GM23248 (cell line): ENCODE data around the gene SLC25A45. TPM values are rescaled to one million over a fixed set of nuclear protein-coding genes. Genes with fewer than 3 reads are reported as not detected.

ENCODE experiments used
- DNase-seq: peaks from one replicate; pipeline ENCODE4 v3.0.0-alpha.2; 2015
- H2AFZ ChIP-seq: fragments of 200-600 bp; sonication (generic); 2 replicates; pipeline ENCODE4 v1.6.1; 2016; ENCODE audit warnings: antibody characterized with exemption
- H3F3A ChIP-seq: fragments of 200-600 bp; sonication (generic); 2 replicates; pipeline ENCODE4 v1.6.1; 2016; ENCODE audit warnings: mild to moderate bottlenecking, antibody characterized with exemption, mixed run types; ENCODE audit not compliant: insufficient read depth
- H3K27ac ChIP-seq: fragments of 200-600 bp; sonication (generic); 2 replicates; pipeline ENCODE4 v1.5.1; 2016; ENCODE audit warnings: mild to moderate bottlenecking
- H3K27me3 ChIP-seq: fragments of 200-600 bp; sonication (generic); replicated peaks from 2 replicates; pipeline ENCODE4 v1.6.1; 2016; ENCODE audit warnings: mild to moderate bottlenecking; ENCODE audit not compliant: insufficient read depth
- H3K36me3 ChIP-seq: fragments of 200-600 bp; sonication (generic); 2 replicates; pipeline ENCODE4 v1.6.1; 2016; ENCODE audit warnings: low read depth, mild to moderate bottlenecking
- H3K4me1 ChIP-seq: fragments of 200-600 bp; sonication (generic); 2 replicates; pipeline ENCODE4 v1.6.1; 2016; ENCODE audit warnings: mild to moderate bottlenecking; ENCODE audit not compliant: insufficient read depth
- H3K4me2 ChIP-seq: fragments of 200-600 bp; sonication (generic); one replicate; pipeline ENCODE4 v1.6.1; 2016; ENCODE audit warnings: mild to moderate bottlenecking; ENCODE audit not compliant: unreplicated experiment
- H3K4me3 ChIP-seq: fragments of 200-600 bp; sonication (generic); 2 replicates; pipeline ENCODE4 v1.5.1; 2016; ENCODE audit warnings: mild to moderate bottlenecking
- H3K79me2 ChIP-seq: fragments of 200-600 bp; sonication (generic); 2 replicates; pipeline ENCODE4 v1.6.1; 2016; ENCODE audit warnings: mild to moderate bottlenecking; ENCODE audit not compliant: insufficient read depth
- H3K9ac ChIP-seq: fragments of 200-600 bp; sonication (generic); 2 replicates; pipeline ENCODE4 v1.6.1; 2016; ENCODE audit warnings: mild to moderate bottlenecking
- H3K9me2 ChIP-seq: fragments of 200-600 bp; sonication (generic); 2 replicates; pipeline ENCODE4 v1.6.1; 2016; ENCODE audit warnings: mixed run types, mild to moderate bottlenecking, moderate library complexity; ENCODE audit not compliant: insufficient read depth
- H3K9me3 ChIP-seq: fragments of 200-600 bp; sonication (generic); one replicate; pipeline ENCODE4 v1.6.1; 2017; ENCODE audit warnings: low read depth
- H4K20me1 ChIP-seq: fragments of 200-600 bp; sonication (generic); 2 replicates; pipeline ENCODE4 v1.6.0; 2016; ENCODE audit not compliant: insufficient read depth
- EZH2 ChIP-seq: fragments of 200-600 bp; sonication (generic); IDR thresholded peaks from 2 replicates; pipeline ENCODE4 v1.6.1; 2018; ENCODE audit warnings: antibody characterized with exemption, mild to moderate bottlenecking; ENCODE audit not compliant: insufficient read depth, poor library complexity, severe bottlenecking
- EZH2phosphoT487 ChIP-seq: fragments of 200-600 bp; sonication (generic); IDR thresholded peaks from 2 replicates; pipeline ENCODE4 v1.6.1; 2018; ENCODE audit warnings: antibody characterized with exemption, moderate library complexity, mild to moderate bottlenecking, low read depth; ENCODE audit not compliant: insufficient read depth
- WGBS, 2 experiments: methylation state at CpG; one replicate each; pipeline ENCODE4 v1.1.6; 2015 to 2017; ENCODE audit warnings: low lambda C conversion rate in 2 of 2, low coverage in 1 of 2; ENCODE audit errors: missing lambda C conversion rate in 2 of 2; 5-methylcytosine and 5-hydroxymethylcytosine counted together
- in situ Hi-C: fragments of 300-500 bp; cut with MboI; formaldehyde crosslinking; loops from 2 replicates; pipeline ENCODE4 v1.15.0; 2020
- polyA plus RNA-seq: library from polyadenylated mRNA; unstranded; fragments of >200 nt; fragmentation: Nextera tagmentation; extraction: Ambion mirVana; gene quantifications from 2 replicates; pipeline ENCODE4 v1.2.1, GENCODE V29; 2016
- total RNA-seq: library from RNA; depleted of rRNA; stranded (reverse); fragments of >200 nt; shearing (Covaris generic); gene quantifications from 2 replicates; pipeline ENCODE4 v1.2.3, GENCODE V29; 2014

SLC25A45 gene
- total and polyA plus RNA-seq, 2 experiments from 2014 or later = 3.6 to 3.9 TPM

DNA sequence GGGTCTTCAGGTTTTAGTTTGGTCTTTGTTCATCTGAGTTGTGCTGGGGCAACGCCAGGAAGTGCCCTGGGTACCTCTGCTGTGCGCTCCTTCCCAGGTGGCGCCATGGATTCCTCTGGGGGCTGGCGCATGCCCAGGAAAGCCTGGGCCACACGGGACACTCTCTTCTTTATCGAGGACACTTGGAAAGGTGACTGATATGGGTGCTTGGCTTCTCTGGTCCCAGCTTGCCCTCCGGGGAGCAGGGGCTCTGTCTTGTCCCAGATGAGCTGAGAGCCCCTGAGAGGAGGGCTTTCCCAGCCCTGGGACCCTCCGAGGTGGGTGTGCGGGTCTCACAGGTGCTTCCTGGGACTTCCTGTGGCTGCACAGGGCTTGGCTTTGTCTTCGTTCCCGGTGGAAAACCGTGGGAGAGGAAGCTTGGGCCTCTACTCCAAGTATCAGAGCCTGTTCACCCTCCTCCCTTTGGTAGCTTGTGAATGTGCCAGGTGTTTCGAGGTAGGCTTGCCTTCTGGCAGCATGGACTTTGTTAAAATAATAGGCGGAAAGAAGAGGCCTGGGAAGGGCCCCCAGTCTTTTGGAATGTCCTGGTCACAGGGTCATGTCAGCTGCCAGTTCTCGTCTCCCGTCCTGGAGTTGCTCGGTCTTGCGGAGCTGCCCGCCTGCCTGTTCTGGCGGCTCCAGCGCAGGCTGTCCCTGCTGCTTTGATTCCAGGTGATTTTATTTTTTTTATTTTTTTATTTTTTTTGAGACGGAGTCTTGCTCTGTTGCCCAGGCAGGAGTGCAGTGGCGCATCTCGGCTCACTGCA lies 30.0 kb upstream of the SLC25A45 start:
- H3K9me2 ChIP-seq = no peaks in the 10 kb centered on the region
- H3K9me3 ChIP-seq = no peaks in the 10 kb centered on the region
- TF ChIP-seq EZH2phosphoT487 (no peak), EZH2 (no peak)
- H3K27ac ChIP-seq = no peak overlapping the region
- H2AFZ ChIP-seq = no peak overlapping the region
- no peaks in the 10 kb centered on the region for H4K20me1 ChIP-seq
- no peak overlapping the region for H3K4me2 ChIP-seq
- peaks cover 18% of the 10 kb centered on the region for H3K4me1 ChIP-seq
- no peaks in the 10 kb centered on the region for H3K27me3 ChIP-seq
- H3F3A ChIP-seq = peaks cover 32% of the 10 kb centered on the region
- no peak overlapping the region for H3K4me3 ChIP-seq
- H3K9ac ChIP-seq = no peak overlapping the region
- 86 to 88% methylated on average over 24 of the region's 24 CpGs for WGBS, 2 experiments
- peaks cover 77% of the 10 kb centered on the region for H3K79me2 ChIP-seq
- DNase-seq = no peak
- peaks cover 22% of the 10 kb centered on the region for H3K36me3 ChIP-seq
- in situ Hi-C loops = no loop called here

DNA sequence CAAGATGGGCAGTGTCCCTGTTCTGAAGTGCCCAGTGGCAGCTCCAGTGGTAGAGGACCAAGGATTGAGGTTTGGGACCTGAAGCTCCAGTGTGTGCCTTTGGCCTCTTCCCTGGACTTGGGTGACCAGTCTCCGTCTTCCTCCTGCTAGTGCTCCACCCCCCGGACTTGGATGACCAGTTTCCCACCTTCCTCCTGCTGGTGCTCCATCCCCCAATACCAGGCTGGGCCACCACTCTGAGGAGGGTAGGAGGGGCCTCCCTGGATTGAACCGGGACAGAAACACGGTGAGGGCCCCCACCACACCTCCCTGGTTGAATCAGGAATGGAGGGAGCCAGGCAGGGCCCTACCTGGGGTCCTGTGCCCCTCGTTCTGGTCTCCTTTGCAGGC lies 29.2 kb upstream of the SLC25A45 start:
- WGBS, 2 experiments = 78 to 86% methylated on average over 5 of the region's 5 CpGs
- Histone ChIP-seq H3K9me3 (no peaks in the 10 kb centered on the region), H3K36me3 (peaks cover 26% of the 10 kb centered on the region), H3K27me3 (no peaks in the 10 kb centered on the region), H2AFZ (no peak overlapping the region), H3F3A (peaks cover 28% of the 10 kb centered on the region), H3K79me2 (peaks cover 73% of the 10 kb centered on the region), H3K4me3 (no peak overlapping the region), H3K4me1 (peaks cover 10% of the 10 kb centered on the region), H4K20me1 (no peaks in the 10 kb centered on the region), H3K9me2 (no peaks in the 10 kb centered on the region), H3K27ac (no peak overlapping the region), H3K9ac (no peak overlapping the region), H3K4me2 (no peak overlapping the region)
- in situ Hi-C loops = no loop called here
- DNase-seq = no peak
- no peak for TF ChIP-seq EZH2phosphoT487
- no peak for TF ChIP-seq EZH2

DNA sequence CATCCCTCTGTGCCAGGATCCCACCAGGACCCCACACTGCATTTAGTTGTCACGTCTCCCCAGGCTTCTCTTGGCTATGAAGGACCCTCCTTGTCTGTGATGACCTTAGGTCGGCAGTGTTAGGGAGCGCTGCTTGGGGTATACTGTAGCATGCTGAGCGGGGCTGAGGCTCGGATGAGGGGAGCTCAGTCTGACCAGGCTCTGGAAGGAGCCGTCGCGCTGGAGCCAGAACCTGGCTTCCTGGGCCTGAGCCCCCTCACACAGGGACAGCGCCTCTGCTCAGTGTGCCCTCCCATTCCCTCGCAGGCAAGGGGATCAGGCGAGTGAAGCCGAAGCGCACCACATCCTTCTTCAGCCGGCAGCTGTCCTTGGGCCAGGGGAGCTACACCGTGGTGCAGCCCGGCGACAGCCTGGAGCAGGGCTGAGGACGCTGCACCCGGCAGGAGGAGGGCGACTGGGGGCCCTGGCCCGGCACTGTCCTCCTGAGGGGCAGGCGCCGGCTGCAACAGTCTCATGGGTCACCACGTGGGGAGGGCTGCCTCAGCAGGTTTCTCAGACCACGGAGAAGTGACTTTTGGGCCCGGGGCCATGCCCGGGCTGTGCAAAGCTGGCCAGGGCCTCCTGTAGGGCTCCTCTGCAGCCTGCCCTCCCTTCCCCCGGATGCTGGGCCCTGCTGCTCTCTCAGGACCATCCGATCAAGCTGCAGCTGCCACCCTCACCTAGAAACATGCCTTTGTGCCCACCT lies 28.7 kb upstream of the SLC25A45 start:
- Histone ChIP-seq H3K9me2 (no peaks in the 10 kb centered on the region), H3K36me3 (peaks cover 26% of the 10 kb centered on the region), H3K9me3 (no peaks in the 10 kb centered on the region), H3K79me2 (peaks cover 72% of the 10 kb centered on the region), H3K27me3 (no peaks in the 10 kb centered on the region), H3K4me2 (no peak overlapping the region), H3K4me3 (no peak overlapping the region), H3K9ac (no peak overlapping the region), H3K4me1 (peaks cover 8% of the 10 kb centered on the region; the same call in 1 of the 2 replicates), H3K27ac (no peak overlapping the region), H4K20me1 (no peaks in the 10 kb centered on the region), H3F3A (peaks cover 26% of the 10 kb centered on the region), H2AFZ (no peak overlapping the region)
- DNase-seq = no peak
- in situ Hi-C loops = no loop called here
- no peak for TF ChIP-seq EZH2
- TF ChIP-seq EZH2phosphoT487 = no peak
- 88 to 90% methylated on average over 19 to 28 of the region's 29 CpGs for WGBS, 2 experiments

DNA sequence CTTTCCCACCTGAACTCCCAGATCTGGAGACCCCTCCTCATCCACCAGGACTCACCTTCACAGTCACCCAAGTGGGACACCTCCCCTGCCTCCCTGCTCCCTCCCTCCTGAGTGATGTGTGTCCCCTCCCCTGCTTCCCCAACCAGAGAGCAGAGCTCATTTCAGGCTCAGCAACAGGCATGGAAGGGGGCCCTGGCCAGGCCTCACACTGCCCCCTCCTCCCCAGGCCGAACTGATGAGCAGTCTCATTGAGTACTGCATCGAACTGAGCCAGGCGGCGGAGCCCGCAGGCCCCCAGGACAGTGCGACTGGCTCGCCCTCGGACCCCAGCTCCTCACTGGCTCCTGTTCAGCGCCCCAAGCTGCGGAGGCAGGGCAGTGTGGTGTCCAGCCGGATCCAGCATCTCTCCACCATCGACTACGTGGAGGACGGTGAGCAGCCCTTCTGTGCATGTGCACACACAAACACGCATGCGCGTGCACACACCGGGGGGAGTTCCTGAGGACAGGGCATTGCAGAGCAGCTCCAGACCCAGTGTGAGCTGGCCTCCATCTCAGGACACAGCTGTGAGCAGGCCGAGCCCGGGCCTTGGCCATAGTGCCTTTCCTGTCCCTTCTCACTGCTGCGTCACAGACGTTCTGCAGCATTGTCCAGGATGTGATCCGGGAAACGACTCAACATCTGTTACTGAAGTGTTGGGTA lies 22.3 kb upstream of the SLC25A45 start:
- H3F3A ChIP-seq = peaks cover 9% of the 10 kb centered on the region; the same call in 1 of the 2 replicates
- H3K9me2 ChIP-seq = no peaks in the 10 kb centered on the region
- no peak overlapping the region for H3K9ac ChIP-seq
- no peaks in the 10 kb centered on the region for H3K27me3 ChIP-seq
- in situ Hi-C loops = no loop called here
- H3K9me3 ChIP-seq = no peaks in the 10 kb centered on the region
- H2AFZ ChIP-seq = no peak overlapping the region
- H3K4me1 ChIP-seq = 0 out of 2 replicates have a peak, but pooled peaks cover 4% of the 10 kb centered on the region
- no peak overlapping the region for H3K4me3 ChIP-seq
- peaks cover 40% of the 10 kb centered on the region for H3K36me3 ChIP-seq
- peaks cover 55% of the 10 kb centered on the region for H3K79me2 ChIP-seq
- no peaks in the 10 kb centered on the region for H4K20me1 ChIP-seq
- WGBS, 2 experiments = 88 to 92% methylated on average over 18 to 24 of the region's 24 CpGs
- TF ChIP-seq EZH2 (no peak), EZH2phosphoT487 (no peak)
- H3K27ac ChIP-seq = no peak overlapping the region
- H3K4me2 ChIP-seq = no peak overlapping the region
- no peak for DNase-seq
